GM23338 (cell line): ENCODE results near the gene SLC8A1. TPM values are rescaled to one million over a fixed set of nuclear protein-coding genes. Genes with fewer than 3 reads are reported as not detected.

ENCODE experiments used
- ATAC-seq: fragments of 200-7000 bp; cut with Tn5 transposase; 3 replicates; pipeline ENCODE4 v1.9.1; 2020
- DNase-seq: peaks from one replicate; pipeline ENCODE4 v3.0.0-alpha.2; 2015; ENCODE audit warnings: low spot score
- H2AFZ ChIP-seq: fragments of 200-600 bp; sonication (generic); 2 replicates; pipeline ENCODE4 v1.8.0; 2016; ENCODE audit warnings: antibody characterized with exemption, mild to moderate bottlenecking, moderate library complexity
- H3F3A ChIP-seq: fragments of 200-600 bp; sonication (generic); replicated peaks from 2 replicates; pipeline ENCODE4 v1.8.0; 2017; ENCODE audit warnings: antibody characterized with exemption, mixed run types, low read depth
- H3K27ac ChIP-seq: fragments of 200-600 bp; sonication (generic); 2 replicates; pipeline ENCODE4 v1.6.1; 2016; ENCODE audit warnings: low read depth
- H3K27me3 ChIP-seq: fragments of 200-600 bp; sonication (generic); 2 replicates; pipeline ENCODE4 v1.8.0; 2016; ENCODE audit warnings: mild to moderate bottlenecking, mixed run types, moderate library complexity; ENCODE audit not compliant: insufficient read depth
- H3K36me3 ChIP-seq: fragments of 200-600 bp; sonication (generic); 2 replicates; pipeline ENCODE4 v1.8.0; 2016; ENCODE audit warnings: mild to moderate bottlenecking; ENCODE audit not compliant: insufficient read depth
- H3K4me1 ChIP-seq: fragments of 200-600 bp; sonication (generic); 2 replicates; pipeline ENCODE4 v1.8.0; 2016; ENCODE audit warnings: mild to moderate bottlenecking, moderate library complexity; ENCODE audit not compliant: insufficient read depth
- H3K4me2 ChIP-seq: fragments of 200-600 bp; sonication (generic); 2 replicates; pipeline ENCODE4 v1.7.1; 2017; ENCODE audit warnings: mixed run types
- H3K4me3 ChIP-seq: fragments of 200-600 bp; sonication (generic); 2 replicates; pipeline ENCODE4 v1.6.1; 2016; ENCODE audit warnings: mixed run types
- H3K79me2 ChIP-seq: fragments of 200-600 bp; sonication (generic); replicated peaks from 2 replicates; pipeline ENCODE4 v1.8.0; 2017; ENCODE audit warnings: mild to moderate bottlenecking; ENCODE audit not compliant: insufficient read depth
- H3K9me2 ChIP-seq: fragments of 200-600 bp; sonication (generic); 2 replicates; pipeline ENCODE4 v1.8.0; 2017; ENCODE audit not compliant: insufficient read depth
- H4K20me1 ChIP-seq: fragments of 200-600 bp; sonication (generic); replicated peaks from 2 replicates; pipeline ENCODE4 v1.8.0; 2017; ENCODE audit warnings: mild to moderate bottlenecking; ENCODE audit not compliant: insufficient read depth
- H3K27ac Mint-ChIP-seq: 2 replicates; pipeline ENCODE4 v1.8.0; 2020; ENCODE audit warnings: inconsistent platforms, mild to moderate bottlenecking, moderate library complexity, mixed read lengths
- H3K27me3 Mint-ChIP-seq: 3 replicates; pipeline ENCODE4 v1.8.0; 2022; ENCODE audit warnings: low read depth, mild to moderate bottlenecking, moderate library complexity, mixed read lengths, inconsistent platforms; ENCODE audit not compliant: insufficient read depth, poor library complexity
- H3K36me3 Mint-ChIP-seq: 3 replicates; pipeline ENCODE4 v1.8.0; 2021; ENCODE audit warnings: low read depth, mild to moderate bottlenecking, inconsistent platforms, moderate library complexity, mixed read lengths
- H3K4me1 Mint-ChIP-seq: 3 replicates; pipeline ENCODE4 v1.8.0; 2020; ENCODE audit warnings: mild to moderate bottlenecking, inconsistent platforms, mixed read lengths
- H3K4me3 Mint-ChIP-seq: 3 replicates; pipeline ENCODE4 v1.8.0; 2021; ENCODE audit warnings: moderate library complexity, mild to moderate bottlenecking, inconsistent platforms, mixed read lengths
- H3K9me3 Mint-ChIP-seq: 3 replicates; pipeline ENCODE4 v1.8.0; 2020; ENCODE audit warnings: moderate library complexity, mild to moderate bottlenecking, inconsistent platforms, mixed read lengths
- CREB1 ChIP-seq: fragments of 250-450 bp; sonication (Bioruptor Pico); IDR thresholded peaks from 2 replicates; pipeline ENCODE4 v1.5.0; 2020; ENCODE audit warnings: low read depth, mild to moderate bottlenecking, moderate library complexity
- EZH2 ChIP-seq: fragments of 200-600 bp; sonication (generic); IDR thresholded peaks from one replicate; pipeline ENCODE4 v1.8.0; 2017; ENCODE audit warnings: antibody characterized with exemption, mild to moderate bottlenecking, low read depth; ENCODE audit not compliant: unreplicated experiment
- EZH2phosphoT487 ChIP-seq: fragments of 200-600 bp; sonication (generic); IDR thresholded peaks from one replicate; pipeline ENCODE4 v1.8.1; 2018; ENCODE audit warnings: antibody characterized with exemption; ENCODE audit not compliant: unreplicated experiment
- JUNB ChIP-seq: IDR thresholded peaks from one replicate; pipeline ENCODE4 v1.6.1; 2016; ENCODE audit warnings: antibody characterized with exemption; ENCODE audit not compliant: unreplicated experiment
- NANOG ChIP-seq: IDR thresholded peaks from 2 replicates; pipeline ENCODE4 v1.6.1; 2016; ENCODE audit warnings: antibody characterized with exemption, borderline replicate concordance
- POLR2AphosphoS5 ChIP-seq: IDR thresholded peaks from 2 replicates; pipeline ENCODE4 v1.6.1; 2016; ENCODE audit warnings: antibody characterized with exemption, low read depth
- STAT1 ChIP-seq: IDR thresholded peaks from one replicate; pipeline ENCODE4 v1.6.1; 2016; ENCODE audit warnings: antibody characterized with exemption; ENCODE audit not compliant: unreplicated experiment
- ZNF114 ChIP-seq: fragments of 250-450 bp; sonication (Bioruptor Pico); IDR thresholded peaks from 2 replicates; pipeline ENCODE4 v1.5.0; 2020; ENCODE audit warnings: mild to moderate bottlenecking, moderate library complexity
- ZNF331 ChIP-seq: fragments of 250-450 bp; sonication (Bioruptor Pico); IDR thresholded peaks from 2 replicates; pipeline ENCODE4 v1.5.0; 2020; ENCODE audit warnings: low read depth, mild to moderate bottlenecking, moderate library complexity
- polyA plus RNA-seq: library from polyadenylated mRNA; unstranded; fragments of >200 nt; fragmentation: Nextera tagmentation; extraction: Ambion mirVana; gene quantifications from 2 replicates; pipeline ENCODE4 v1.2.1, GENCODE V29; 2016
- total RNA-seq: library from RNA; depleted of rRNA; stranded (reverse); fragments of >200 nt; shearing (Covaris generic); gene quantifications from 2 replicates; pipeline ENCODE4 v1.2.3, GENCODE V29; 2014
- TF ChIP-seq, protein P1 (sequence below), 2 experiments: fragments of 200-600 bp in 1 of 2; sonication (generic) in 1 of 2; conservative IDR thresholded peaks; 2 replicates each; pipeline versions ENCODE4 v1.5.1 to v1.6.1; 2016 to 2017; ENCODE audit warnings: antibody characterized with exemption in 2 of 2, low read depth in 2 of 2, mild to moderate bottlenecking in 2 of 2, moderate library complexity in 1 of 2
- TF ChIP-seq, protein P2 (sequence below): IDR thresholded peaks from 2 replicates; pipeline ENCODE4 v1.6.1; 2016; ENCODE audit warnings: antibody characterized with exemption
- TF ChIP-seq, protein P3 (sequence below): fragments of 250-450 bp; sonication (Bioruptor Pico); IDR thresholded peaks from 2 replicates; pipeline ENCODE4 v1.5.0; 2020; ENCODE audit warnings: mild to moderate bottlenecking, moderate library complexity
- TF ChIP-seq, protein P4 (sequence below): IDR thresholded peaks from one replicate; pipeline ENCODE4 v1.6.1; 2018; ENCODE audit warnings: antibody characterized with exemption; ENCODE audit not compliant: unreplicated experiment

The SLC8A1 gene
- total and polyA plus RNA-seq, 2 experiments from 2014 or later, result 2.5 to 3.3 TPM

DNA sequence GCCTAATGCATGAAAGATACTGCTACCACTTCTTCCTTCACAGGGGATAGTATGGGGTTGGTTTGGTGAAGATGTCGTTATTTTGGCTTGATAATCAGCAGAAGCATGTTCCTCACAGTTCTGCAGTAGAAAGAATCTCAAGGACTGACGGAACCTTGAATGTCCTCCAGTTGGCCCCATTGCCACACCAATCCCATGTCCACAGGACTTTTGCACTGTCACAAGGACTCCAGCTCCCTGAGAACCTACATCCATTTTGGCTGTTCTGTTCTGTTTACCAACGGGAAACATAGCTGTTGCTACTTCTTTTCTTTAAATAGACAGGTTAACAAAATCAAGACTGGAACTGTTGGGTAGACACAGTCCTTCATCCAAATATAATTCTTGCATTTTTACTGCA lies 270.0 kb downstream of the SLC8A1 start:
- H3K27me3 ChIP-seq, result no peaks in the 10 kb centered on the region
- Mint-ChIP-seq H3K4me3 (no peak overlapping the region), H3K4me1 (no peaks in the 10 kb centered on the region), H3K27me3 (no peaks in the 10 kb centered on the region), H3K27ac (no peak overlapping the region), H3K9me3 (no peaks in the 10 kb centered on the region), H3K36me3 (no peaks in the 10 kb centered on the region)
- no peaks in the 10 kb centered on the region for H3K36me3 ChIP-seq
- DNase-seq, result no peak
- no peaks in the 10 kb centered on the region for H3K4me1 ChIP-seq
- ATAC-seq, result no peak
- H3K79me2 ChIP-seq, result no peaks in the 10 kb centered on the region
- no peaks in the 10 kb centered on the region for H3F3A ChIP-seq
- no peak for TF ChIP-seq EZH2
- no peak for TF ChIP-seq JUNB
- no peak for TF ChIP-seq ZNF114 (CRISPR knock-in tag)
- TF ChIP-seq, protein P1, sequence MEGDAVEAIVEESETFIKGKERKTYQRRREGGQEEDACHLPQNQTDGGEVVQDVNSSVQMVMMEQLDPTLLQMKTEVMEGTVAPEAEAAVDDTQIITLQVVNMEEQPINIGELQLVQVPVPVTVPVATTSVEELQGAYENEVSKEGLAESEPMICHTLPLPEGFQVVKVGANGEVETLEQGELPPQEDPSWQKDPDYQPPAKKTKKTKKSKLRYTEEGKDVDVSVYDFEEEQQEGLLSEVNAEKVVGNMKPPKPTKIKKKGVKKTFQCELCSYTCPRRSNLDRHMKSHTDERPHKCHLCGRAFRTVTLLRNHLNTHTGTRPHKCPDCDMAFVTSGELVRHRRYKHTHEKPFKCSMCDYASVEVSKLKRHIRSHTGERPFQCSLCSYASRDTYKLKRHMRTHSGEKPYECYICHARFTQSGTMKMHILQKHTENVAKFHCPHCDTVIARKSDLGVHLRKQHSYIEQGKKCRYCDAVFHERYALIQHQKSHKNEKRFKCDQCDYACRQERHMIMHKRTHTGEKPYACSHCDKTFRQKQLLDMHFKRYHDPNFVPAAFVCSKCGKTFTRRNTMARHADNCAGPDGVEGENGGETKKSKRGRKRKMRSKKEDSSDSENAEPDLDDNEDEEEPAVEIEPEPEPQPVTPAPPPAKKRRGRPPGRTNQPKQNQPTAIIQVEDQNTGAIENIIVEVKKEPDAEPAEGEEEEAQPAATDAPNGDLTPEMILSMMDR (conservative IDR thresholded peaks at IDR 0.05; ENCODE audit: low read depth in 2 of 2), result no peak
- TF ChIP-seq, protein P2, sequence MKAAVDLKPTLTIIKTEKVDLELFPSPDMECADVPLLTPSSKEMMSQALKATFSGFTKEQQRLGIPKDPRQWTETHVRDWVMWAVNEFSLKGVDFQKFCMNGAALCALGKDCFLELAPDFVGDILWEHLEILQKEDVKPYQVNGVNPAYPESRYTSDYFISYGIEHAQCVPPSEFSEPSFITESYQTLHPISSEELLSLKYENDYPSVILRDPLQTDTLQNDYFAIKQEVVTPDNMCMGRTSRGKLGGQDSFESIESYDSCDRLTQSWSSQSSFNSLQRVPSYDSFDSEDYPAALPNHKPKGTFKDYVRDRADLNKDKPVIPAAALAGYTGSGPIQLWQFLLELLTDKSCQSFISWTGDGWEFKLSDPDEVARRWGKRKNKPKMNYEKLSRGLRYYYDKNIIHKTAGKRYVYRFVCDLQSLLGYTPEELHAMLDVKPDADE, result no peak
- TF ChIP-seq CREB1, result no peak
- TF ChIP-seq STAT1, result no peak
- TF ChIP-seq ZNF331 (CRISPR knock-in tag), result no peak
- TF ChIP-seq, protein P3, sequence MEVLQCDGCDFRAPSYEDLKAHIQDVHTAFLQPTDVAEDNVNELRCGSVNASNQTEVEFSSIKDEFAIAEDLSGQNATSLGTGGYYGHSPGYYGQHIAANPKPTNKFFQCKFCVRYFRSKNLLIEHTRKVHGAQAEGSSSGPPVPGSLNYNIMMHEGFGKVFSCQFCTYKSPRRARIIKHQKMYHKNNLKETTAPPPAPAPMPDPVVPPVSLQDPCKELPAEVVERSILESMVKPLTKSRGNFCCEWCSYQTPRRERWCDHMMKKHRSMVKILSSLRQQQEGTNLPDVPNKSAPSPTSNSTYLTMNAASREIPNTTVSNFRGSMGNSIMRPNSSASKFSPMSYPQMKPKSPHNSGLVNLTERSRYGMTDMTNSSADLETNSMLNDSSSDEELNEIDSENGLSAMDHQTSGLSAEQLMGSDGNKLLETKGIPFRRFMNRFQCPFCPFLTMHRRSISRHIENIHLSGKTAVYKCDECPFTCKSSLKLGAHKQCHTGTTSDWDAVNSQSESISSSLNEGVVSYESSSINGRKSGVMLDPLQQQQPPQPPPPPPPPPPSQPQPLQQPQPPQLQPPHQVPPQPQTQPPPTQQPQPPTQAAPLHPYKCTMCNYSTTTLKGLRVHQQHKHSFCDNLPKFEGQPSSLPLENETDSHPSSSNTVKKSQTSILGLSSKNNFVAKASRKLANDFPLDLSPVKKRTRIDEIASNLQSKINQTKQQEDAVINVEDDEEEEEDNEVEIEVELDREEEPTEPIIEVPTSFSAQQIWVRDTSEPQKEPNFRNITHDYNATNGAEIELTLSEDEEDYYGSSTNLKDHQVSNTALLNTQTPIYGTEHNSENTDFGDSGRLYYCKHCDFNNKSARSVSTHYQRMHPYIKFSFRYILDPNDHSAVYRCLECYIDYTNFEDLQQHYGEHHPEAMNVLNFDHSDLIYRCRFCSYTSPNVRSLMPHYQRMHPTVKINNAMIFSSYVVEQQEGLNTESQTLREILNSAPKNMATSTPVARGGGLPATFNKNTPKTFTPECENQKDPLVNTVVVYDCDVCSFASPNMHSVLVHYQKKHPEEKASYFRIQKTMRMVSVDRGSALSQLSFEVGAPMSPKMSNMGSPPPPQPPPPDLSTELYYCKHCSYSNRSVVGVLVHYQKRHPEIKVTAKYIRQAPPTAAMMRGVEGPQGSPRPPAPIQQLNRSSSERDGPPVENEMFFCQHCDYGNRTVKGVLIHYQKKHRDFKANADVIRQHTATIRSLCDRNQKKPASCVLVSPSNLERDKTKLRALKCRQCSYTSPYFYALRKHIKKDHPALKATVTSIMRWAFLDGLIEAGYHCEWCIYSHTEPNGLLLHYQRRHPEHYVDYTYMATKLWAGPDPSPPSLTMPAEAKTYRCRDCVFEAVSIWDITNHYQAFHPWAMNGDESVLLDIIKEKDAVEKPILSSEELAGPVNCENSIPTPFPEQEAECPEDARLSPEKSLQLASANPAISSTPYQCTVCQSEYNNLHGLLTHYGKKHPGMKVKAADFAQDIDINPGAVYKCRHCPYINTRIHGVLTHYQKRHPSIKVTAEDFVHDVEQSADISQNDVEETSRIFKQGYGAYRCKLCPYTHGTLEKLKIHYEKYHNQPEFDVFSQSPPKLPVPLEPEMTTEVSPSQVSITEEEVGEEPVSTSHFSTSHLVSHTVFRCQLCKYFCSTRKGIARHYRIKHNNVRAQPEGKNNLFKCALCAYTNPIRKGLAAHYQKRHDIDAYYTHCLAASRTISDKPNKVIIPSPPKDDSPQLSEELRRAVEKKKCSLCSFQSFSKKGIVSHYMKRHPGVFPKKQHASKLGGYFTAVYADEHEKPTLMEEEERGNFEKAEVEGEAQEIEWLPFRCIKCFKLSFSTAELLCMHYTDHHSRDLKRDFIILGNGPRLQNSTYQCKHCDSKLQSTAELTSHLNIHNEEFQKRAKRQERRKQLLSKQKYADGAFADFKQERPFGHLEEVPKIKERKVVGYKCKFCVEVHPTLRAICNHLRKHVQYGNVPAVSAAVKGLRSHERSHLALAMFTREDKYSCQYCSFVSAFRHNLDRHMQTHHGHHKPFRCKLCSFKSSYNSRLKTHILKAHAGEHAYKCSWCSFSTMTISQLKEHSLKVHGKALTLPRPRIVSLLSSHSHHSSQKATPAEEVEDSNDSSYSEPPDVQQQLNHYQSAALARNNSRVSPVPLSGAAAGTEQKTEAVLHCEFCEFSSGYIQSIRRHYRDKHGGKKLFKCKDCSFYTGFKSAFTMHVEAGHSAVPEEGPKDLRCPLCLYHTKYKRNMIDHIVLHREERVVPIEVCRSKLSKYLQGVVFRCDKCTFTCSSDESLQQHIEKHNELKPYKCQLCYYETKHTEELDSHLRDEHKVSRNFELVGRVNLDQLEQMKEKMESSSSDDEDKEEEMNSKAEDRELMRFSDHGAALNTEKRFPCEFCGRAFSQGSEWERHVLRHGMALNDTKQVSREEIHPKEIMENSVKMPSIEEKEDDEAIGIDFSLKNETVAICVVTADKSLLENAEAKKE (CRISPR knock-in tag), result no peak
- no peak for TF ChIP-seq POLR2AphosphoS5
- TF ChIP-seq, protein P4, sequence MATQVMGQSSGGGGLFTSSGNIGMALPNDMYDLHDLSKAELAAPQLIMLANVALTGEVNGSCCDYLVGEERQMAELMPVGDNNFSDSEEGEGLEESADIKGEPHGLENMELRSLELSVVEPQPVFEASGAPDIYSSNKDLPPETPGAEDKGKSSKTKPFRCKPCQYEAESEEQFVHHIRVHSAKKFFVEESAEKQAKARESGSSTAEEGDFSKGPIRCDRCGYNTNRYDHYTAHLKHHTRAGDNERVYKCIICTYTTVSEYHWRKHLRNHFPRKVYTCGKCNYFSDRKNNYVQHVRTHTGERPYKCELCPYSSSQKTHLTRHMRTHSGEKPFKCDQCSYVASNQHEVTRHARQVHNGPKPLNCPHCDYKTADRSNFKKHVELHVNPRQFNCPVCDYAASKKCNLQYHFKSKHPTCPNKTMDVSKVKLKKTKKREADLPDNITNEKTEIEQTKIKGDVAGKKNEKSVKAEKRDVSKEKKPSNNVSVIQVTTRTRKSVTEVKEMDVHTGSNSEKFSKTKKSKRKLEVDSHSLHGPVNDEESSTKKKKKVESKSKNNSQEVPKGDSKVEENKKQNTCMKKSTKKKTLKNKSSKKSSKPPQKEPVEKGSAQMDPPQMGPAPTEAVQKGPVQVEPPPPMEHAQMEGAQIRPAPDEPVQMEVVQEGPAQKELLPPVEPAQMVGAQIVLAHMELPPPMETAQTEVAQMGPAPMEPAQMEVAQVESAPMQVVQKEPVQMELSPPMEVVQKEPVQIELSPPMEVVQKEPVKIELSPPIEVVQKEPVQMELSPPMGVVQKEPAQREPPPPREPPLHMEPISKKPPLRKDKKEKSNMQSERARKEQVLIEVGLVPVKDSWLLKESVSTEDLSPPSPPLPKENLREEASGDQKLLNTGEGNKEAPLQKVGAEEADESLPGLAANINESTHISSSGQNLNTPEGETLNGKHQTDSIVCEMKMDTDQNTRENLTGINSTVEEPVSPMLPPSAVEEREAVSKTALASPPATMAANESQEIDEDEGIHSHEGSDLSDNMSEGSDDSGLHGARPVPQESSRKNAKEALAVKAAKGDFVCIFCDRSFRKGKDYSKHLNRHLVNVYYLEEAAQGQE, result no peak
- TF ChIP-seq EZH2phosphoT487, result no peak
- no peak for TF ChIP-seq NANOG
- no peaks in the 10 kb centered on the region for H3K9me2 ChIP-seq
- H4K20me1 ChIP-seq, result no peaks in the 10 kb centered on the region
- H2AFZ ChIP-seq, result no peak overlapping the region
- H3K27ac ChIP-seq, result no peak overlapping the region
- H3K4me3 ChIP-seq, result no peak overlapping the region
- no peak overlapping the region for H3K4me2 ChIP-seq
